Measurements from ENCODE around the gene CCM2.

CCM2 gene

GRCh38 chr7:44967571-44968446 is 32.2 kb upstream of the CCM2 start:
- H3K27ac ChIP-seq = no peak overlapping the region
- DNase-seq (ENCODE audit: low read depth, low spot score) = no peak

- H3K27ac ChIP-seq = no peak overlapping the region
- DNase-seq (ENCODE audit: low read depth, low spot score) = no peak
These were observed 30.8 kb upstream of the CCM2 start for GRCh38 chr7:44969049-44969700.

GRCh38 chr7:44969701-44970522 is 30.1 kb upstream of the CCM2 start:
- no peak overlapping the region for H3K27ac ChIP-seq
- DNase-seq (ENCODE audit: low read depth, low spot score) = no peak

GRCh38 chr7:44970523-44971051 is 29.4 kb upstream of the CCM2 start:
- no peak overlapping the region for H3K27ac ChIP-seq
- no peak for DNase-seq (ENCODE audit: low read depth, low spot score)

- no peak for DNase-seq (ENCODE audit: low read depth, low spot score)
- no peak overlapping the region for H3K27ac ChIP-seq
These were observed 28.7 kb upstream of the CCM2 start for GRCh38 chr7:44971188-44971901.

- no peak for DNase-seq (ENCODE audit: low read depth, low spot score)
- H3K27ac ChIP-seq = no peak overlapping the region
These were observed 28.0 kb upstream of the CCM2 start for GRCh38 chr7:44971902-44972441.

- no peak overlapping the region for H3K27ac ChIP-seq
- DNase-seq (ENCODE audit: low read depth, low spot score) = no peak
These were observed 27.4 kb upstream of the CCM2 start for GRCh38 chr7:44972562-44972961.

GRCh38 chr7:44973610-44974401 is 26.2 kb upstream of the CCM2 start:
- no peak overlapping the region for H3K27ac ChIP-seq
- DNase-seq (ENCODE audit: low read depth, low spot score) = no peak

- no peak overlapping the region for H3K27ac ChIP-seq
These were observed 25.5 kb upstream of the CCM2 start for GRCh38 chr7:44974549-44974948.

GRCh38 chr7:44975331-44976039 is 24.5 kb upstream of the CCM2 start:
- H3K27ac ChIP-seq = no peak overlapping the region
- no peak for DNase-seq (ENCODE audit: low read depth, low spot score)

More at GRCh38 chr7:44974549-44974948, 25.5 kb upstream of the CCM2 start:
- no peak for DNase-seq (ENCODE audit: low read depth, low spot score)

- H3K27ac ChIP-seq = no peak overlapping the region
- no peak for DNase-seq (ENCODE audit: low read depth, low spot score)
These were observed 23.8 kb upstream of the CCM2 start for GRCh38 chr7:44976040-44976745.

- no peak overlapping the region for H3K27ac ChIP-seq
- DNase-seq (ENCODE audit: low read depth, low spot score) = no peak
These were observed 23.2 kb upstream of the CCM2 start for GRCh38 chr7:44976746-44977196.

- no peak for DNase-seq (ENCODE audit: low read depth, low spot score)
- H3K27ac ChIP-seq = no peak overlapping the region
These were observed 22.6 kb upstream of the CCM2 start for GRCh38 chr7:44977304-44977958.

GRCh38 chr7:44977959-44978335 is 22.1 kb upstream of the CCM2 start:
- DNase-seq (ENCODE audit: low read depth, low spot score) = no peak
- no peak overlapping the region for H3K27ac ChIP-seq

GRCh38 chr7:44978511-44979366 is 21.3 kb upstream of the CCM2 start, which contains the start of gene MYO1G:
Gene MYO1G, minus strand, starts transcription at chr7:44979015. Its CDS starts 54 bp downstream, at chr7:44978961.
- DNase-seq (ENCODE audit: low read depth, low spot score) = no peak
- peak within 1 kb of the TSS; percentile 67 for H3K27ac ChIP-seq

All from epithelial cell of prostate (primary cell).